ENCODE results near the gene SBF2.

SBF2 gene

GRCh38 chr11:9827708-9828107 is 466.3 kb downstream of the SBF2 start:
- no peak for DNase-seq

GRCh38 chr11:9826390-9826789 is 467.6 kb downstream of the SBF2 start:
- DNase-seq = no peak

- DNase-seq = no peak
Observed at GRCh38 chr11:9825895-9826294, 468.1 kb downstream of the SBF2 start.

GRCh38 chr11:9825315-9825714 is 468.7 kb downstream of the SBF2 start:
- no peak for DNase-seq

DNA sequence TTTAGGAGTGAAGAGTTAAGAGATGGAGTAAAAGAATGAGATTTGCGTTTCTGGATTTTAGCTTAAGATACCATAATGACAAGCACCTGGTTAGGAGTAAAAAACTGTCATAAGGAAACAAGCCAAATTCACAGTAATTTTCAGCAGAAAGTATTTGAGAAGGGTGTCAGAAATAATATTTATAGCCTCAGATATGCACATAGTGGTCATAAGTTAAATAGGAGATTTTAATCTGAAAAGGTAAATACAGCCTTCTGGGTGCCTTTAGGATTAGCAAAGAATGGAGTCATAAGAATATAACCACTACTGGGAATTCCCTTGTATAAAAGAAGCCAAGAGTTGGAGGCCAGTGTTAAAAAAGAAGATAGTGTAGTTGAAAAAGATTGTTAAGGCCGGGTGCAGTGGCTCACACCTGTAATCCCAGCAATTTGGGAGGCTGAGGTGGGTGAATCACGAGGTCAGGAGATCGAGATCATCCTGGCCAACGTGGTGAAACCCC is 470.1 kb downstream of the SBF2 start:
- DNase-seq = no peak

DNA sequence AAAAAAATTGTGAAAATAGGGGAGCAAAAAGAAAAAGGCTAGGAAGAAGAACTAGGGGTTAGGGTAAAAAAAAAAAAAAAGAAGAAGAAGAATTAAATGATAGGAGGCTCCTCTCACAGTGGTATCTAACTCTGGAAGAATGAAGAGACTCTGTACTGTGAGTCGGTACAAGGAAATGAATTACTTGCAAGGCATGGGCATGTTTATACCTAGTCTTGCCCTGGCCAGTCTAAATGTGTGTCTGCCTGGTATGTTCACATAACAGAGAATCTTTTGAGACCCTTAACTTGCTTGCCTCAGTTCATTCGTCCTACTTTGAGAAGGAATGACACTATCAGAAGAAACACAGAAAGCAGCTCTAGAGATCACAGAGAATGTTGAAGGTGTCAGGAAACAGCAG is 470.6 kb downstream of the SBF2 start:
- no peak for DNase-seq

DNA sequence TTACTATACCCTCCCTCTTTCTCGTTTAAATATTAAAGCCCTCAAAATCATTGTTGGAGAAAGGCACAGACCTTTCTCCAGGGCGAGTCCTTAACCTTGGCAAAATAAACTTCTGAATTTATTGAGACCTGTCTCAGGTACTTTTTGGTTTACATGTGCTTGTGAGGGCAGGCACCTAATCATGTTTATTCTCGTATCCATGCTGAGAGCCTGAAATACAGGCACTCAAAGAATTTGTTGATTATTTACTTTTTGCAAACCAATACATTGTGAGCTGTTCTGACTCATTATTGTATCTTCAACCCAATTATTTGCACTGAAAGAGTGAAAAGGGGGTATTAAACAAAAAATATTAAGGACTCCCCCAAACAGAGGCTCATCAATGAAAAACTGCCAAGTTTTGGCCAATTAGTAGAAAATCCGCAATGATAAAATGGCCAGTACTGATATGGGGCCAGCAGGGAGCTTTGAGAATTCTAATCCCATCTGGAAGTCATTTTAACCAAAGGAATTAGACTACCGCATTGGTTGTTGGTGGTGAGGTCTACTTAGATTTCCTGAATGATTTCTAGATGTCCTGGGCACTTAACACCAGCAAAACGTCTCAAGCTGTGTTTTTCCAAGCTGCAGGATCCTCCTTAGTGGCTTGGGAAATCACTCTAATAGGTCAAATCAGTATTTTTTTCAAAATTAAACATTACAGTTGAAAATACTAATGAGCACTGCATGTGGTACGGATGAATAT is 472.8 kb downstream of the SBF2 start:
- no peak for DNase-seq

DNA sequence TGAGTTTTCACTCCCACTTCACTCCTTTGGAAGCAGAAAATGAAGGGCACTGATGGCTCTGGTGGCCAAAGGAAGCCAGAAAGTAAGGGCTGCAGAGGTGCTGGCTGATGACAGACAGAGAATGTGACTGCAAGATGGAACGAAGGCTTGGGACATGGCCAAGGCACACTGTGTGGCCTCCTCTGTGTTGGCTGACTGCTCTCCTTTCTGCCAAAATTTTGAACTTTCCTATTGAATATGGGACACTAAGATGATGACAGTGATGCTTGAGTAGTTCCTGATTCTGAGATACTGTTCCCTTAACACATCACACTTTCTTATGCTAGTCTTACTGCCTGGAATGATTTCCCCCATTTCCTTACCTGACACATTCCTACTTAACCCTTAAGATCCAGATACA is 473.8 kb downstream of the SBF2 start:
- DNase-seq = no peak

DNA sequence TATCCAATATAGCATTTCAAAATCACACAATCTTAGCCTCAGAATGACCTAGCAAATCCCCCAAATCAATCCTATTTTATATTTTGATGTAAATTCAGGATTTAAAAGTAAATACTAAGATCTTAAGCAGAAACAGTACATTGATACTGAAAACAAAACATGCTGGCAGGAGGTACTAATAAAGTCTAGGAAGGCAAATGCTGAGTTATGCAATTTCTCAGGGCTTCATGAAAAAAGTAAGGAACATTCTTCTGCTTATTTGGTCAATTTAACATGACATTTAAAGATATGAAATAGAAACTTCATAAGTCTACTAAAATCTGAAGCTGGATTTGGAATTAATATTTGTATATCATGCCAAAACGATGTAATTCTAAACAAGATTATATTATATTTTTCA is 476.8 kb downstream of the SBF2 start:
- no peak for DNase-seq

DNA sequence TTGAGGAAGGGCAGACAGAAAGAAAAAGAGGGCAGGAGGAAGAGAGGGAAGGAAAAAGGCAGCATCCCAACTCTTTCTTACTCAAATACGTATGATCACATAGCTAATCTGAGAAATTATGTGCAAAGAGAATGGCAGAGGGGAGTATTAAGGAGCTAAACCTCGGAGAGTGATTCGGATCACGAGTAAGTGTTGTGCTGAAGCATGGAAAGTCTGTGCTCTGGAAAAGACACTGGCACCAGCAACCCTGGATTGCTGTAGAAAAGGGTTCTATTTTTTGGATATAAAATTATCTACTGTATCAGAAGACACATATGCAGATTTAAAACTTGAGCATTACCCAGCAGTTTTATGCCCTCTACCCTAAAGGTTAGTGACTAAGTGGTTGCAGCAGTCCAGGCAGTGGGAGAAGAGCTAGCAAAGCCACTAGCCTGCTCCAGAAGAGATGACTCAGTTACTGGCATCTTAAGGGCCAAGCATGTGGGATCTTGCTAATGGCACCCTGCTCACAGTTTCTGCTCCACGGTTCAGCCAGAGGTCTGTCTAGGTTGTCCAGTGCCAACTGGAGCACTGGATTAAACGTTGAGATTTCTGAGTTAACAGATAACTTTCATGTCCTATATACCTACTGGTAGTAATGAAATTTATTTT is 478.4 kb downstream of the SBF2 start:
- DNase-seq = no peak

- DNase-seq = no peak
Observed at GRCh38 chr11:9814108-9814507, 479.9 kb downstream of the SBF2 start.

DNA sequence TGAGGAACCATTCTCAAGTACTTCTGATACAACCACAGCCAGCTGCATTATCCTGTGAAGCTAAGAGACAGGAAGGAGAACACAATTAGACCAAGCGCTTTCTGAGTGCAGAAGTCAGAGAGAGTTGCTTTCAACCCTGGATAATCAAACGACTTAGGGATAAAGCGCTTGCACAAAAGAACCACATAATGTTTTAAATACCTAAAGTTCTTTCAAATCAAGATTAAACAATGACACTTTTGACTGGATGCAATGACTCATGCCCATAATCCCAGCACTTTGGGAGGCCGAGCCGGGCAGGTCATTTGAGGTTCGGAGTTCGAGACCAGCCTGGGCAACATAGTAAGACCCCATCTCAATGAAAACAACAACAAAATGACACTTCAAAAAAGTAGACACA is 485.1 kb downstream of the SBF2 start:
- DNase-seq = no peak

- DNase-seq = no peak
Observed at GRCh38 chr11:9806946-9807687, 486.9 kb downstream of the SBF2 start.

DNA sequence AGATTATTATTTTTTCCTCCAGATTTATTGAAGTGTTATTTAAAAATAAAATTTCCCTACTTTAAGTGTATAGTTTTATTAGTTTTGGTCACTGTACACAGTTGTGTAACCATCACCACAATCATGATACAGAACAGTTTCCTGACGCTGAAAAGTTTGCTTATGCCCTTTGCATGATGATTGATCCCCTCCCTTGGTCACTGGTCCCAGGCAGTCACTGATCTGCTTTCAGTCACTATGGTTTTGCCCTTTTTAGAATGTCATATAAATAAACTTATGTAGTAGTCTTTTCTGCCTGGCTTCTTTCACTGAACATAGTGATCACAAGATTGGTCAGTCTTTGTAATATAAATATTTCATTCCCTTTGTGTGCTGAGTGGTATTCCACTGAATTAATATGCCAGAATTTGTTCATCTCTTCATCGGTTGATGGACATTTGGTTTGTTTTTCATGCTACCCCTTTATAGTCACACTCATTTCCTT is 489.6 kb downstream of the SBF2 start:
- no peak for DNase-seq

- DNase-seq = no peak
Observed at GRCh38 chr11:9803685-9804418, 490.2 kb downstream of the SBF2 start.

DNA sequence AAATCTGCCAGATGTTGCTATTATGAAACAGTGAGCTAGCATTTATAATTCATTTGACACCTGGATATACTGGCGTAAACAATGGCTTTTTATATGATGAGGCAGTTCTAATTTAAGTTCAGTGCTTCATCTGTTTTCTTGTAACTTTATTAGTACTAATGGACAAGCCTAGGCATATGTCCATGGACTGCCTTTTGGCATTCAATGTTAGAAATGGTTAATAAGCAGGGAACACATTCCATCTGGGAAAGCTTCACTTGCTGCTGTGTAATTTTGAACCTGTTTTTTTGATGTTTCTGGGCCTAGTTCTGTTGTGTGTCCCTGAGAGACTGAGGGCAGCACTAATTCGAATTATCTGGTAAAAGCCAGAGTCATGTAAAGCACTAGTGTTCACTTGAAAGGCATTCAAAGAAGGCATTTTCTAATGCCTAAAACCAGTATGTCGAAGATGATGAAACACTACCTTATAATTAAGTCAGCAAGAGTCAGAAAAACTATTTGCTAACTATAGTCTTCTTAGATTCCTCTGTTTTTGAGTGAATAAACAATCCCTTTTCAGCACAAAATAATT is 491.6 kb downstream of the SBF2 start:
- no peak for DNase-seq

- no peak for DNase-seq
Observed at GRCh38 chr11:9799886-9800285, 494.1 kb downstream of the SBF2 start.

- no peak for DNase-seq
Observed at GRCh38 chr11:9797300-9797699, 496.7 kb downstream of the SBF2 start.

DNA sequence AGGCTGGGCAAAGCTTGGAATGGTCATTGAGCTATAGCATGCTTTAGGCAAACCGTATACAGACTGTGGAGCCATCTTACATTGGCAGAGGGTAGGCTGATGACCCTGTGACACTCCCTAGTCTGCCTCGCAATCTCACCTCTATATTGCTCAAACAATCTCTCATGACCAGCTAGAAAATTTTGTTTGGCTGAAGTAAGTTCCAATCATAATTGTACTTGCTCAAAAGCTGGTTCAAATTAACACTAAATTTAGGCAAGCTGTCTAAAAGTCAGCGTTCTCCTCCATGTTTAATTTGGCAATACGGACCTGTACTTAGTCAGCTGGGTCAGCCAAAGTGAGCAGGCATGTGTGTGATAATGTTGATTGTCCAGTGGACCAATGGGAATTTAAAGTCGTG is 497.2 kb downstream of the SBF2 start:
- DNase-seq = no peak

DNA sequence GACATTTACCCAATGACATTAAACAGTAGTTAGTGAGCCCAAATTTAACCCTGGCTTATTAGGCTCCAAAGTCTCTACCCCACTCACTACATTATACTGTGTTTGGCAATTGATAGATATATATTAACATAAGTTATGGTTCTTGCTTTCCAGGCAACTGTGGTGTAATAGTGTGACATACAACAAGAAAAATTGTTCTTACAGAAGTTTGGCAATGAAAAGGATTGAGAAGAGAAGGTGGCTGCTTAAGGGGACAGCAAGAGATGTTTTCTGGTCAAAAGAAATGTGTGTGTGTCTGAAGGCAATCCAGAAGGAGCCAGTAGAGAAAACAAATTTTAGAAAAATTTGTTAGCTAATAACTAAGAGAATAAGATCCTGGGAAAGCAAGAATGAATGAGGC is 497.8 kb downstream of the SBF2 start:
- DNase-seq = no peak

- DNase-seq = no peak
Observed at GRCh38 chr11:9790703-9791102, 503.3 kb downstream of the SBF2 start.

DNA sequence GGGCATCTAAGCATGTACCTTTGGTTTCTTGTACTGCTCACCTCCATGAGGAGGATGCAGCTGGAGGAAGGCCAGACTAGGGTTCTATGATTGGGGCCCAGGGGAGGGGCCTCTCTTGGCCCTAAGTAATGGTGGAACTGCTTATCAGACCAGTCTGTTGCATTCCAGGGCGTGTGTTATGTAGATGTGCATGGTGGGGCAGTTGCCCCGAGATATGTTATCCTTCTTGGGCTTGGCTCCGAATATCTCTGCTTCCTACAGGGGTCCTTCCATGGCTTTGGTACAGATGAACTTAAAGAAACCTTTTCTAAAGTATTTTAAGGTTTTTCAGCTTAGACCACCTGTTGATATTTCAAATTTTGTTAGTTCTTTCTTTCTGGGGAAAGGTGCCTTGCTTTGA is 504.1 kb downstream of the SBF2 start:
- no peak for DNase-seq
